GM23338 (cell line): Measurements from ENCODE around the gene HK1. TPM values are rescaled to one million over a fixed set of nuclear protein-coding genes. Genes with fewer than 3 reads are reported as not detected.

Experiments used
- ATAC-seq: fragments of 200-7000 bp; cut with Tn5 transposase; 3 replicates; pipeline ENCODE4 v1.9.1; 2020
- DNase-seq: peaks from one replicate; pipeline ENCODE4 v3.0.0-alpha.2; 2015; ENCODE audit warnings: low spot score
- H2AFZ ChIP-seq: fragments of 200-600 bp; sonication (generic); 2 replicates; pipeline ENCODE4 v1.8.0; 2016; ENCODE audit warnings: antibody characterized with exemption, mild to moderate bottlenecking, moderate library complexity
- H3F3A ChIP-seq: fragments of 200-600 bp; sonication (generic); replicated peaks from 2 replicates; pipeline ENCODE4 v1.8.0; 2017; ENCODE audit warnings: antibody characterized with exemption, mixed run types, low read depth
- H3K27ac ChIP-seq: fragments of 200-600 bp; sonication (generic); 2 replicates; pipeline ENCODE4 v1.6.1; 2016; ENCODE audit warnings: low read depth
- H3K27me3 ChIP-seq: fragments of 200-600 bp; sonication (generic); 2 replicates; pipeline ENCODE4 v1.8.0; 2016; ENCODE audit warnings: mild to moderate bottlenecking, mixed run types, moderate library complexity; ENCODE audit not compliant: insufficient read depth
- H3K36me3 ChIP-seq: fragments of 200-600 bp; sonication (generic); 2 replicates; pipeline ENCODE4 v1.8.0; 2016; ENCODE audit warnings: mild to moderate bottlenecking; ENCODE audit not compliant: insufficient read depth
- H3K4me1 ChIP-seq: fragments of 200-600 bp; sonication (generic); 2 replicates; pipeline ENCODE4 v1.8.0; 2016; ENCODE audit warnings: mild to moderate bottlenecking, moderate library complexity; ENCODE audit not compliant: insufficient read depth
- H3K4me2 ChIP-seq: fragments of 200-600 bp; sonication (generic); 2 replicates; pipeline ENCODE4 v1.7.1; 2017; ENCODE audit warnings: mixed run types
- H3K4me3 ChIP-seq: fragments of 200-600 bp; sonication (generic); 2 replicates; pipeline ENCODE4 v1.6.1; 2016; ENCODE audit warnings: mixed run types
- H3K79me2 ChIP-seq: fragments of 200-600 bp; sonication (generic); replicated peaks from 2 replicates; pipeline ENCODE4 v1.8.0; 2017; ENCODE audit warnings: mild to moderate bottlenecking; ENCODE audit not compliant: insufficient read depth
- H3K9me2 ChIP-seq: fragments of 200-600 bp; sonication (generic); 2 replicates; pipeline ENCODE4 v1.8.0; 2017; ENCODE audit not compliant: insufficient read depth
- H4K20me1 ChIP-seq: fragments of 200-600 bp; sonication (generic); replicated peaks from 2 replicates; pipeline ENCODE4 v1.8.0; 2017; ENCODE audit warnings: mild to moderate bottlenecking; ENCODE audit not compliant: insufficient read depth
- H3K27ac Mint-ChIP-seq: 2 replicates; pipeline ENCODE4 v1.8.0; 2020; ENCODE audit warnings: inconsistent platforms, mild to moderate bottlenecking, moderate library complexity, mixed read lengths
- H3K27me3 Mint-ChIP-seq: 3 replicates; pipeline ENCODE4 v1.8.0; 2022; ENCODE audit warnings: low read depth, mild to moderate bottlenecking, moderate library complexity, mixed read lengths, inconsistent platforms; ENCODE audit not compliant: insufficient read depth, poor library complexity
- H3K36me3 Mint-ChIP-seq: 3 replicates; pipeline ENCODE4 v1.8.0; 2021; ENCODE audit warnings: low read depth, mild to moderate bottlenecking, inconsistent platforms, moderate library complexity, mixed read lengths
- H3K4me1 Mint-ChIP-seq: 3 replicates; pipeline ENCODE4 v1.8.0; 2020; ENCODE audit warnings: mild to moderate bottlenecking, inconsistent platforms, mixed read lengths
- H3K4me3 Mint-ChIP-seq: 3 replicates; pipeline ENCODE4 v1.8.0; 2021; ENCODE audit warnings: moderate library complexity, mild to moderate bottlenecking, inconsistent platforms, mixed read lengths
- H3K9me3 Mint-ChIP-seq: 3 replicates; pipeline ENCODE4 v1.8.0; 2020; ENCODE audit warnings: moderate library complexity, mild to moderate bottlenecking, inconsistent platforms, mixed read lengths
- CREB1 ChIP-seq: fragments of 250-450 bp; sonication (Bioruptor Pico); IDR thresholded peaks from 2 replicates; pipeline ENCODE4 v1.5.0; 2020; ENCODE audit warnings: low read depth, mild to moderate bottlenecking, moderate library complexity
- CTCF ChIP-seq, 2 experiments: fragments of 200-600 bp in 1 of 2; sonication (generic) in 1 of 2; conservative IDR thresholded peaks; 2 replicates each; pipeline versions ENCODE4 v1.5.1 to v1.6.1; 2016 to 2017; ENCODE audit warnings: antibody characterized with exemption in 2 of 2, low read depth in 2 of 2, mild to moderate bottlenecking in 2 of 2, moderate library complexity in 1 of 2
- EZH2 ChIP-seq: fragments of 200-600 bp; sonication (generic); IDR thresholded peaks from one replicate; pipeline ENCODE4 v1.8.0; 2017; ENCODE audit warnings: antibody characterized with exemption, mild to moderate bottlenecking, low read depth; ENCODE audit not compliant: unreplicated experiment
- EZH2phosphoT487 ChIP-seq: fragments of 200-600 bp; sonication (generic); IDR thresholded peaks from one replicate; pipeline ENCODE4 v1.8.1; 2018; ENCODE audit warnings: antibody characterized with exemption; ENCODE audit not compliant: unreplicated experiment
- NANOG ChIP-seq: IDR thresholded peaks from 2 replicates; pipeline ENCODE4 v1.6.1; 2016; ENCODE audit warnings: antibody characterized with exemption, borderline replicate concordance
- ZNF331 ChIP-seq: fragments of 250-450 bp; sonication (Bioruptor Pico); IDR thresholded peaks from 2 replicates; pipeline ENCODE4 v1.5.0; 2020; ENCODE audit warnings: low read depth, mild to moderate bottlenecking, moderate library complexity
- ZNF462 ChIP-seq: fragments of 250-450 bp; sonication (Bioruptor Pico); IDR thresholded peaks from 2 replicates; pipeline ENCODE4 v1.5.0; 2020; ENCODE audit warnings: mild to moderate bottlenecking, moderate library complexity
- polyA plus RNA-seq: library from polyadenylated mRNA; unstranded; fragments of >200 nt; fragmentation: Nextera tagmentation; extraction: Ambion mirVana; gene quantifications from 2 replicates; pipeline ENCODE4 v1.2.1, GENCODE V29; 2016
- total RNA-seq: library from RNA; depleted of rRNA; stranded (reverse); fragments of >200 nt; shearing (Covaris generic); gene quantifications from 2 replicates; pipeline ENCODE4 v1.2.3, GENCODE V29; 2014

The HK1 gene
- total and polyA plus RNA-seq, 2 experiments from 2014 or later = 76.6 to 229 TPM

- TF ChIP-seq CTCF (conservative IDR thresholded peaks at IDR 0.05; ENCODE audit: low read depth in 2 of 2) (no peak), EZH2phosphoT487 (no peak), ZNF462 (no peak), NANOG (no peak)
Observed at GRCh38 chr10:69421611-69422308, 143.5 kb downstream of the HK1 start (continued).

DNA sequence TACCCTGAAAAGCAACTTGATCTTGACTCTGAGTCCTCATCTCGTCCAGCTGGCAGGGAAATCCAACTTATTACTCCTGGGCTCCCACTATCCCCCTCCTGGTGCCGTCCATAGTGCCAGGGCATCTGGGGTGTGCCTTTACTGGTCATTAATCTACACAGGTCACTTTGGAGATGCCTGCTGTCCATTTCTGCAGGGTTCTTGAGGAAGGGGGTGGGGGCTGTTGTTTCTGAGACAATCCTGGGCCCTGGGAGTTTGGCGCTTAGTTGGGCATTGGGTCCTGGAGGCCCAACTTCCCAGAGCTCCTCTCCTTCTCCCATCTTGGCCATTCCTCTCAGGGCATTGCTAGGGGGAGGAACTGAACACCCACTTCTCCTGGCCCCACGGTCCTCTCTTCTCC lies 144.4 kb downstream of the HK1 start:
- Histone ChIP-seq H3K4me2 (no peak overlapping the region), H3K9me2 (peaks cover 11% of the 10 kb centered on the region; the same call in 1 of the 2 replicates), H4K20me1 (no peaks in the 10 kb centered on the region), H3F3A (no peaks in the 10 kb centered on the region), H3K27me3 (no peaks in the 10 kb centered on the region), H3K4me1 (no peaks in the 10 kb centered on the region), H3K27ac (no peak overlapping the region), H3K79me2 (no peaks in the 10 kb centered on the region), H3K36me3 (no peaks in the 10 kb centered on the region), H3K4me3 (no peak overlapping the region), H2AFZ (no peak overlapping the region)
- no peak overlapping the region for H3K4me3 Mint-ChIP-seq
- no peaks in the 10 kb centered on the region; the same call in 2 of the 3 replicates for H3K9me3 Mint-ChIP-seq
- H3K27me3 Mint-ChIP-seq = peaks cover 11% of the 10 kb centered on the region
- peaks cover 6% of the 10 kb centered on the region for H3K4me1 Mint-ChIP-seq
- no peak for DNase-seq
- no peak for ATAC-seq
- H3K27ac Mint-ChIP-seq = no peak overlapping the region
- no peaks in the 10 kb centered on the region for H3K36me3 Mint-ChIP-seq
- TF ChIP-seq EZH2 (no peak), ZNF331 (CRISPR knock-in tag) (no peak), ZNF462 (no peak), CREB1 (CRISPR knock-in tag) (no peak)
